Gastroesophageal sphincter (tissue), 3 donors: ENCODE measurements around the gene IL31.

ENCODE experiments used
- CTCF ChIP-seq, 4 experiments: fragments of 200-600 bp in 2 of 4; fragments of 450-650 bp in 2 of 4; sonication (generic) in 1 of 4; IDR thresholded peaks; one replicate each; pipeline ENCODE4 v1.5.1; 2017 to 2019; ENCODE audit warnings: antibody characterized with exemption in 4 of 4, mild to moderate bottlenecking in 2 of 4, moderate library complexity in 2 of 4
- POLR2A ChIP-seq, 2 donors: fragments of 450-650 bp; IDR thresholded peaks; one replicate each; pipeline ENCODE4 v1.6.1; 2017; ENCODE audit warnings: antibody characterized with exemption in 2 of 2, mild to moderate bottlenecking in 2 of 2, moderate library complexity in 1 of 2
- POLR2AphosphoS5 ChIP-seq: sonication (generic); formaldehyde crosslinking; IDR thresholded peaks from one replicate; pipeline ENCODE4 v1.6.1; 2017; ENCODE audit warnings: antibody characterized with exemption

DNA sequence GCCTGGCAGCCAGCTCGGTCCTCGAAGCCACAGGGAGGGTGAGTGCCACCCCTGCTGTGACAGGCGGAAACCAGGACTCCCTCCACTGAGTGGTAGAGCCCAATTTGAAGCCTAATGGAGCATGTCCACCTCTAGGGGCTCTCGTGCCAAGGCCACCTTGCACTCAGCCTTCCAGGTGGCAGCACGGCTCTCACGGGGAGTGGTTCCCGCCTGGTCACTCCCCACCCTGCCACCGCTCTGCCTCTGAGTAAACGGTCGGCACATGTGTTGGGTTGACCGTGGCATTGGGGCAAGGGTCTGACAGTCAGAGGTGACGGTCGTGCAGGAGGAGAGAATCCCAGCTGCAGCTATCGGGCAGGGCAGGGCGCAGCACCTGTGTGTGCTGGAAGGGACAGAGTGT, 34.8 kb downstream of the IL31 start:
- TF ChIP-seq POLR2A (IDR thresholded peaks at IDR 0.05) (no peak), CTCF (IDR thresholded peaks at IDR 0.05) (no peak), POLR2AphosphoS5 (no peak)
